RPMI7951 (cell line): ENCODE data around the gene HJURP. TPM values are rescaled to one million over a fixed set of nuclear protein-coding genes. Genes with fewer than 3 reads are reported as not detected.

Experiments used
- DNase-seq: peaks from one replicate; pipeline ENCODE4 v3.0.0-alpha.2; 2012; ENCODE audit warnings: low read depth
- total RNA-seq: library from RNA; depleted of rRNA; stranded (reverse); fragments of >200 nt; shearing (Covaris generic); gene quantifications from 2 replicates; pipeline ENCODE4 v1.2.3, GENCODE V29; 2014

HJURP gene
- total RNA-seq, 1 experiment from 2014 or later = 115 TPM

DNA sequence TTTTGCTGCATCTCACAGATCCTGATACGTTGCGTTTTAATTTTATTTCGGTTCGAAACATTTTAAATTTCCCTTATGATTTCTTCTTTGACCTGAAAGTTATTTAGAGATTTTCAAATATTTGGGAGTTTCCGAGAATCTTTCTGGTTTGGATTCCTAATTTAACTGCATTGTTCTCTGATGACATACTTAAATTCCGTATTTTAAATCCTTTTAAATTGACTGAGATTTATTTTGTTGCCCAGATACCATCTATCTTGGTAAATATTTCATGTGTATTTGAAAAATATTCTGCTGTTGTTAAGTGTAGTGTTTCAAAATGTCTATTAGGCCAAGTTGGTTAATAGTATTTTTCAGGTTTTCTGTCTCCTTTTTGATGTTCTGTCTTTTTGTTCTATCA lies 38.5 kb downstream of the HJURP start:
- DNase-seq = no peak

DNA sequence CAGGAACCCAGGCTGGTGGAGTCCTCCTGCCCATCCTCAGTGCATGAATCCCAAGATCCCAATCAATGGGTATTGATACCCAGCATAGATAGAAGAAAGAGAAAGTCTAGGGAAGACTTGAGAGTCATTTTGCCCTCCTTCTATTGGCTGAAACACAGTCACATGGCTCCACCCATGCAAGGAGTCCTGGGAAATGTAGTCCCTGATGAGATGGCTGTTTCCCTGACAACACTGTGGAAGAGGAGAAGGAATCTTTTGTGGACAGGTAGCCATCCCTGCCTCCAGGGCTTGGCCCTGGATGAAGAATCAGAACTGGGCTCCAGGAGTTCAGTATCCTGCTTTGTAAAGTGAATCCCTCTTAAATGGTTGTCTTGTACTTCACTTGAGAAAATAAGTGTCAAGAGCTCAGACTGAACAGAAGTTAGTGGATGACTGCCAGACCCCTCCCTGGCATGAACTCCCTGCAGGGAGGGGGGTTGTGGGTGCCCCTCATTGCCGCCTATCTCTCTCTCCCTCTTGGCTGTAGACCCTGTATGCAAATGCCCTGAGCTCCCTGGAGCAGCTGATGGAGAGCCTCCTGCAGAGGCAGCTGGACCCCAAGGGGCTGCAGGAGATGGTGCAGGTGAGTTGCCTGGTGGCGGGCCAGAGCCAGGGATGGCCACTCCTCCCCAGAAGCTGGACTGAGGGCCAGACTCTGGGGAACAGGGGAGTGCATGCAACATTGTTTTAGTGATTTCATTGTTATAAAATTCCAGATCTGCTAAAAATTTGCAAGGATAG lies 40.1 kb downstream of the HJURP start:
- DNase-seq = no peak

DNA sequence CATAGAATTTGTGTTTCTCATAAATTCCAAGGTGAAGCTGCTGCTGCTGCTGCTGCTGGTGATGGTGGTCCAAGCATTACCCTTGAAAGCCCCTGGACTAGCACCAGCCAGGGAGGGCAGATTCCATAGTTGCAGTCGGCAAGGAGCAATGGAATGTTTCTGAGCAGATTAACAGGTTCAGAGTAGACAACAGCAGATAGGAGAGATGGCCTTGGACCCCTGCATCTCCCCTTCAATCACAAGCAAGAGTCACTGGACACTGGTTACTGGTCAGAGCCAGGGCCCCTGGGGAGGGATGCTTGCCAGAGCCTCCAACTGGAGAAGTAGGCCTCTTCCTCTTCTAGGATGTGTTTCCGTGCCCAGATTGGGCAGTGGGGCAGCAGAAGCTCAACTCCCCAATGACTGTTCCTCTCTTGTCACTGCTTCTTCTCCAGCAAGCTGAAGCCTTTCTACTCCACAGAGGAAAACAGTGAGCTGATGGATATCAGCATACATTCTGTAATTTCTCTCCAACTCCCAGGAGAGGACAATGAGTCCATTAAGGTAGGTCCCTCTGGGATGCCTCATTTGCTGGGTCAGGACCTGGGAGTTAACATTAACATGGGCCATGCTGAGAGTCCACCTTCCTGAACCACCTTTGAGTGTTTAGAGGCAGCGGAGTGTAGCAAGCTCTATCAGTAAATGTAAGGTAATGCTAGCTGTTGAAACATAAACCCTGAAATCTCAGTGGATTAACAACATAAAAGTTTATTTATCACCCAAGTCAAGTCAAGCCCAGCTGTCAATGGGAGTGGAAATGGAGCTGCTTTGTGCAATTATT lies 40.9 kb downstream of the HJURP start:
- DNase-seq = no peak

DNA sequence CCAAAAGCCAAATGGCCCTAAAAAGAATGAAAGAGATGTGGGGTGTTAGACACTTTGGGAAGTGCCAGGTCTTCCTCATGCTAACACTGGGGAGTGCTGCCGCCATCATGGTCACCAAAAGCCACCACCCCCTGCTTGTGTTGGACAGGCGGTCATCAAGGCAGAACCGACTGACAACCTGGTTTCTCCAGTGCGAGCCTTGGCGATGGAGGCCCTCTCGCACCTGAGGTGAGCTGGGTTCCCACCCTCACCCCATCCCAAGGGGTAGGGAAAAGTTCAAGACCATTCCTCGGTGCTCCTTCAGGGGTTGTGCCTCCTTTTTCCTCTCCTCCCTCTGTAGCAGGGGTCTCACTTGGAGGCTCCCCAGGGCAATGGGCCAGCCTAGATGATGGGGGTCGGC lies 42.6 kb downstream of the HJURP start:
- DNase-seq = no peak

DNA sequence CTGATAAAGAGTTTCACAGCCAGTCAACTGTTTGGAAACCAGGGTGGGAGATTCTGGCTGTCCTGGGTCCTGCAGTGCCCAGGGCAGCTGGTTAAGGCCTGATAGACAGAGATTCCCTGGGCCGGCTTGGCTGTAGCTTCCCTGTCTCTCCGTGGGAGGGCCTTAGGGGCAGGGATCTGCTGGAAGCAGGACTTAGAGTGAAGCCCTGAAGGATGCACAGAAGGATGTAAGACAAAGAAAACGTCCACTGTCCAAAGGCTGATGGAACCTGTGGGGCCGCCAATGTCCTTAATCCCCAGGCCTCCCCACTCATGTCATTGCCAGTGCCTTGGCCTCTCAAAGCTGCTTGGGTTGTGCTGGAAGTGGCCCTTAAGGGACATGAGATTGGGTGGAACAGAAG lies 43.2 kb downstream of the HJURP start:
- no peak for DNase-seq

DNA sequence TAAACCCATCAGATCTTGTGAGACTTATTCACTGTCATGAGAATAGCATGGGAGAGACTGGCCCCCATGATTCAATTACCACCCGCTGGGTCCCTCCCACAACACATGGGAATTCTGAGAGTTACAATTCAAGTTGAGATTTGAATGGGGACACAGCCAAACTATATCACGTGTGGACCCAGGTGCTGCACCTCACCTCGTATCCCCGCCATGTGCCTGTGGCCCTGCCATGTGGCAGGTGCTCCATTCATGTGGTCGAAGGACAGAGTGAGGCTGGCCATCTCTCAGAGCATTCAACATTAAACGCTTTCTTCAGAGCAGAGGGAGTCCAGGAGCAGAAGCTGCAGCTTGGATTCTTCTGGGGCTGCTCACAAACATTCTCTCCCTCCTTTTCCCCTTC lies 44.0 kb downstream of the HJURP start:
- DNase-seq = no peak

DNA sequence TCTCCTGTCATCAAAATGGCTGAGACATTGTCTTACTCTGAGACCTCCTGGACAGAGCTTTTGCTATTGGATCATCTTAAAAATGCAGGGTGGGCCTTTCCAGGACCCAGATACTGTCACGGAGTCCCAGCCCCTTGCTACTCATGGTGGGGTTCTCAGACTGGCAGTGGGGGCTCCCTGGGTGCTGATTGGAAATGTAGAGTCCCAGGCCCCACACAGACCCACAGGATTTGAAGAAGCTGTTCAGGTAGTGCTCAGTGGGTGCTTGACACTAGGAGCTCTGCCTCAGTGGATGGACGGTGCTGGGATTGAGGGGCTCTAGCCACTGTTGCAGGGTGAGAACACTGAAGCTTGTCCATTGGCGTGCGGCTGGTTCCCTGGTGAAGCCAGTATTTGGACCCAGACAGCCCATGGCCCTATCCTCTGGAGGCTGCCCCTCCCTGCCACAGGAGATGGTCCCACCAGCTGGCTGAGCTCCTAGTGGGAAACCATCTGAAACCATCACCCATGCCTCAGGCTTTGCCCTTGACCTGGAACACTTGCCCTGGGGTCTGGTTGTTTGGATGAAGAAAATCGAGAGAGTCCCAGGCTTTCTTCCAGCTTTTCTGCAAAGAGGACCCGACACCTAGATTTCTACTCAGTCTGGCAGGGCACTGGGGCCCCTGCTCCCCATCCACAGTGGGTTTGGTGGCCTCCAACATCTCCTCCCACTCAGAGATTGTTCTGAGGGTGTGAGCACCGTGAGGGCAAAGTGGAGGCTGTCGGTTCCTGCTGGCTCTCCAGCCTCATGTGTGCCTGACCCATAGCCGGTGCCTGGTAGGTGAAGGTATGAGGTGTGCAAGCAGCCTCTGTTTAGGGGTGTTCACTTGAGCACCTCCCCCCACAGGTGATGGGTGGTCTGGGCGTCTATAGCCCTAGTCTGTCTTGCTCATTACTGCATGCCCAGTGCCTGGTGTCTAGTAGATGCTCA lies 46.1 kb downstream of the HJURP start:
- DNase-seq = no peak

DNA sequence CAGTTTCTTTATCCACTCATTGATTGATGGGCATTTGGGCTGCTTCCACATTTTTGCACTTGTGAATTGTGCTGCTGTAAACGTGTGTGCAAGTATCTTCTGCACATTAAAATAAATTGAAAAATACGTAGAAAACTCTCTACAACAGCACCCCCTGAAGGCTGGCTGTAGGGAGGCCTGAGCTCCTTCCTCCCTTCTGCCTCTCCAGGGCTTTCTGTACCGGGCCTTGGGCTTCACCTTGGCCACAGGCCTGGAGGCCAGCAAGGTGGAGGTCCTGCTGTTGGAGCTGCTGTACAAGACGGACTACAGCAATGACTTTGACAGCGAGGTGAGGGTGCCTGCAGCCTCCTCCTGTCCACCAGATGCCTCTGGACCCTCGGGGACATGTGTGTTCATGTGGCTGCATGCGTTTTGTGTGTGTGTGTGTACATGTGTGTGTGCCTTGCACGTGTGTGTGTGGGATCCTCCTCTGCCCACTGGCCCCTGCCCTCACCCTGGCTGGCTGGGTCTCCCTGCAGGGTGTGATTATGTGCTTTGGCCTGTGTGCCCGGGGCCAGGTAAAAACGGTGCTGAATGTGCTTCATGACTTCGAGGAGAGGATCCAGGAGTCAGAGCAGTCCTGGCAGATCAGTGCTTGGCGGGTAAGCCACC lies 47.0 kb downstream of the HJURP start:
- no peak for DNase-seq

DNA sequence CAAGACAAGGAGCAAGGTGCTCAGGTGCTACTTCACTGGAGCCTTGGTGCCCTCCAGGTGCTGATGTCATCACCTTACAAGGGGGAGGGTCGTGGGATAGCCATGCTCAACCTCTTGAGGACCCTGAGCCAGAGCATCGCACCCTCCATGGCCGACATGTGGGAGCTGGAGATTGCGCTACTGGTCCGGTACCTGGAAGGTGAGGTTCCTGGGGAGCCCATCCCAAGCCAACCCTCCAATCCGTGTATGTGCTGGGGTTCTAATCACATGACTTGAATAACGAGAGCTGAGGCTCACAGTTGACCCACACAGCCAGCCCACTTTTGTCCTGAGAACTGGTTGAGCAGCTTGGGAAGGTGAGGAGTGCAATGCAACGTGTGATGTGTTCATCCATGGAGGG lies 50.3 kb downstream of the HJURP start:
- no peak for DNase-seq

DNA sequence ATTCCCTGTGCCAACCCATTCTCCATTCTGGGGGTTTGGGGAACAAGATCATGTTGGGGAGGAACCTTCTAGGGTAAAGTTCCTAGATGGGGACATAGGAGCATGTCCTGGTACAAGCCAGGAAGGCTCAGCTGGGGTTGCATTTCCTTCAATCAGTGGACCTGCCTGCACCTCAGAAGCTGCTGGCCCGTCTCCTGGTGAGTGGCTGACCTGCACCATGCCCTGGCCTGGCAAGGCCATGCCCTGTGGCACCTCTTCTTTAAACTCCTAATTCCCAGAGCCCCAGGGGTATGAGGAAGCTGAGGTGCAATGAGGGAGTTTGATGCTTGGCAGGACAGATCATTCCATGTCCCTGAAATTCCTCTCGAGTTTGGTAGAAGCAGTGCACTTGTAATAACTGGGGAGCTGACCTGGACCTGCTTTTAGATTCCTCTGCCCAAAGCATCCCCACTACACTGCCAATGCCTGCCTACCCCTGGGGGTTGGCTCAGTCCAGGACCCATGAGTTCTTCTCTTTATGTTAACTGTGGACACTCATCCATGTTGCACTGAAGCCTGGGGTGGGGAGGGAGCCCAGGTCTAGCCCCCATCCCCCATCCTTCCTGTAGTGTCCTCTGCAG lies 50.9 kb downstream of the HJURP start:
- DNase-seq = no peak

DNA sequence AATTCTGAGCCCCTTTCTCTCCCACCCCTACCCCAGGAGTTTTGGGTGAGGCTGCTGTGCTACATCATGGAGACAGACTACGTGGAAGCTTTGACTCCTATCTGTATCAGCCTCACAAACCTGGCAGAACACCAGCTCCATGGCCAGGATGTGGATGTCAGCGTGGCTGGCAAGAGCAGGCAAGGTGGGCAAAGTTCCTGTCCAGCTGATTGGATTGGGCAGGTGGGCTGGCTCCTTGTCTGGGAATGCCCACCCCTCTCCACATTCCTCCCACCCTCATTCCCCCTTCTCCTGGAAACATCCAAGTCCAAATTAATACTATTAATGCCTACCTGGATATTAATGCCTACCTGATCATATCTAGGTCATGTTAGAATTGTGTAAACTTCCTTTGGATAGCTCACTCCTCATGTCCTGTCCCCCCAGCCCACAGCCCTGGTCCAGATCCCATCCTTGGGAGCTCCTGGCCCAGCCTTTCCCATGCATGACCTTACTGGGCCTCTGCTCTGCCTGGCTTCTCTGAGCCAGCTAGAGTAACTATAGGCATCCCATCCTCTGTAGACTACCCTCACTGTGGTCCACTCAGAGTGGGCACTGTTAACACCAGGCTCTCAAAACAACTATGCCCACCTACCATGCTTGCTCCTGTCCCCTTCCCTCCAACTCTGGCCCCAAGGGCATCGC lies 52.1 kb downstream of the HJURP start:
- DNase-seq = no peak

DNA sequence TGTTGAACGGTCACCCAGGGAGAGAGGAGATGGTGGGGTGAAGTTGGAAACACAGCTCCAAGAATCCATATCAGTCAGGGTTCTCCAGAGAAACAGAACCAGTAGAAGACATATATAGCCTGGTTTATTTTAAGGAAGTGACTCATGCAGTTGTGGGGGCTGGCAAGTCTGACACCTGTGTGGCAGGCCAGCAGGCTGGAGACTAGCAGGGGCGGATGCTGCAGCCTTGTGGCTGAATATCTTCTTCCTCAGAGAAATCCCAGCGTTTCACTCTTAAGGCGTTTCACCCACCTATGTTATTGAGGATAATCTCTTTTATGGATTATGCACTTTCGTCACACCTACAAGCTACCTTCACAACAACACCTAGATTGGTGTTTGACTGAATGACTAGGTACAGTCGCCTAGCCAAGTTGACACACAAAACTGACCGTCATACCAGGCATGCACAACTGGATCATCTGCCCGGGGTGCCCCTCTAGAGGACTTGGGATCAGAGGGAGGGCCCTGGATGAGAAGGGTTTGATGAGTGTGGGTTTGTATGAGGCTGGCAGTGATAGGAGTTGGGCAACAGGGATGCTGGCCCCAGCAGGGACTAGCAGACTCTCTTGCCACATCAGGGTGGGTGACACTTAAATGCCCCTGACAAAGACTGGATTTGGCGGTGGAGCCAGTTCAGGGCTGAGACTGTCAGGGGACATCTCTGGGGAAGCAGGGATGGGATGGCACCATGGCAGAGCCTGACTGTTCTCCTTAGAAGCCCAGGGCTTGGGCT lies 52.8 kb downstream of the HJURP start:
- DNase-seq = peak; percentile 79

DNA sequence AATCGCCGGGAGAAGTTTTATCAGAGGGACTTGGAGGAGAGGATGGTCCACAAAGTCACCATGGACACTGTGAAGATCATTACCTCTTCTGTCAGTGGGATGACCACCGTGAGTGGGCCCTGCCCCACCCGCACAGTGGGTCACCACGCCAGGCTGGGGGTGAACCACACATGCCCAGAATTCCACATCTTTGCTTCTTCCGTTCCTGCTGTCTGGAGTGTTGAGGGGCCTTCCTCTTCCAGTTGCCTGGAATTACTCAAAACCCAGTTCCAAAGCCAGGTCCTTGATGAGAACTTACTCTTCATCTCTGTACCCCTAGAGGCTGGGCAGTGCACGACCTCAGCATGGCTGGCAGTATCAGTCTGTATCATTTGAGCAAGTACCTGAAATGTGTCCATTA lies 54.1 kb downstream of the HJURP start:
- no peak for DNase-seq

DNA sequence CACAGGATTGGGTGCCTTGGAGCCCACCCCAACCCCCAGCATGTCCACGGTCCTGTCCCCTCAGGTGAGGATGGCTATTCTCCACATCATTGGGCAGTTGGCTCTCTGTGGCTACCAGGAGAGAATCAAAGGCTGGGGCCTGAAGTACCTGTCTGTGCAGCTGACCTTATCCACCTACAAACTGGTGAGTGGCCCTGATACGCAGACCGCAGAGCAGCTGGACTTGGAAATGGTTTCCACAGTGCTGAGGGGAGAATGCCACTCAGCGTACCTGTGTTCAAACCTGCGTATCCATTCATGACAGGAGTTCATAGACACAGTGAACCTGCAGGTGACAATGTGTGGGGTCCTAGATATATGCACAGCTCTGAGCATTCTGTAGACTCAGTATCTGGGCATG lies 54.6 kb downstream of the HJURP start:
- no peak for DNase-seq

DNA sequence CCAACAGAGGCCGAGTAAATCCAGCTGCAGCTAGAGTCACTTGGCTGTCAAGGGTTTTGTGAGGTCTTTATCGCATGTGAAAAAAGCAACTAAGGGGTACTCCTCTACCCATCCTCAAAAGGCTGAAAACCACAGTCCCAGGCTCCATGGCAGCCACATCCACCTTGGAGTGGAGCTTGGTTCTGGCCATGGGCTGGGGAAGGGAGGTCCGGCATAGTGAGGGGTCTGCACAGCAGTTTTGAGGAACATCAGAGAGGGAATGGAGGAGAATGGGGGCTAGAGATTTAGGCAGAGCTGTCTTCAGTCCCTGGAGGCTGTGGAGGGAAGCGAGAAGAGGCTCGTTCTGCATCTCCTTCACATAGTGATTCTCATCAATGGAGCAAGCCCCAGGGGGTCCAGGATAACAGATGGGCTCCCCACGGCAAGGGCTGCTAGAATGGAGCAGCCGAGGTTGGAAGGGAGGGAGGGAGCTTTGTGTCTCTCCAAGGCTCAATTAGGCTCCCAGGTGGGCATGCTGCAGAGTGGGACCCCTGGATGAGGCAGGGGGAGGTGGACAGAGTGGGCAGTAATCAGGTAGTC lies 55.2 kb downstream of the HJURP start:
- no peak for DNase-seq

DNA sequence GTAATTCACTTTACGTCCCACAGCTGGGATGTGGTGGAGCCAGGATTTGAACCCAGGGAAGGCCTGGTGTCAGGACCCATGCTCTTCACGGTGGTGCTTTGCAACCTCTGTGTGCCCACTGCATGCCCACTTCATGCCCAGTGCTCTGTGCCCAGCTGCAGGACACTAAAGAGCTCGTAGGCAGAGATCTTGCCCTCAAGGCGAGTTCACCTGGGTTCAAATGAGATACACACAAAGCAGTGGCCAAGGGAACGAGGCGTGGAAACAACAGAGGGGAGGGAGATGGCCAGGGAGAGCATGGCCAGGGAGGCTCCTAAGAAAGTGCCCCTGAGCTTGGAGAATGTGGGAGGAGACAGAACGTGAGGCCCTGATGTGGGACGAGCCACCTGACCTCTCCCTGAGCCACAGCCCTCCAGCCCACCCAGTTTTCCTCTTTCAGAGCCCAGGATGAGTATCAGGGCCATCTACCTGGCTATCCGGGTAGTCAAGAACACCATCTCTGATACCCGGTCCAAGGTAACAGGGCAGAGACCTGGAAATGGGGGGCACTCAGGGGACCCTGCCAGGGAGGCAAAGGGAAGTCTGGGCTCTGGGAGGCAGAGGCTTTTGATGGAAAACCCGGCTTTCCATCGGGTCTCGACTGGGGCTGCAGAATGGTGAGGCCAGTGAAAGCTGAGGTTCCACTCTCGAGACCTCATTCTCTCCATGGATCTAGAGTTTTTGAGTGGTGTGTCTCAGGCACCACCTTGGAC lies 55.8 kb downstream of the HJURP start:
- DNase-seq = no peak

DNA sequence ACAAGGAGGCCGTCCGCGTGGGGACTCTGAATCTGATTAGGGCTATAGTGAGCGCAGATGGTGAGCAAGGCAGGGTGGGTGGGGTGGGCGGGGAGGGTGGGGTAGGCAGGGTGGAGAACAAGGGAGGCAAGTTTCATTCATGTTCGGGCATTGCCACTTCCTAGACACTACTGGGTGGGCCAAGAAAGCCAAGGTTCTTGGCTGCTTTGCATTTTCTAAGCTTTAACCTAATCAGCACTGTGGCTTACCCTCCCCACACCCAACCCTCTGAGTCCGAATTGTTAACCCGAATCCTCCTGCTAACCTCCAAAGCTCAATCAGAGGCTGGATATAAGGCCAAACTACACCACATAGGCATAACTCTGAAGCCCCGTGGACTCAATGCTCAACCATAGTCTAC lies 58.1 kb downstream of the HJURP start:
- no peak for DNase-seq

DNA sequence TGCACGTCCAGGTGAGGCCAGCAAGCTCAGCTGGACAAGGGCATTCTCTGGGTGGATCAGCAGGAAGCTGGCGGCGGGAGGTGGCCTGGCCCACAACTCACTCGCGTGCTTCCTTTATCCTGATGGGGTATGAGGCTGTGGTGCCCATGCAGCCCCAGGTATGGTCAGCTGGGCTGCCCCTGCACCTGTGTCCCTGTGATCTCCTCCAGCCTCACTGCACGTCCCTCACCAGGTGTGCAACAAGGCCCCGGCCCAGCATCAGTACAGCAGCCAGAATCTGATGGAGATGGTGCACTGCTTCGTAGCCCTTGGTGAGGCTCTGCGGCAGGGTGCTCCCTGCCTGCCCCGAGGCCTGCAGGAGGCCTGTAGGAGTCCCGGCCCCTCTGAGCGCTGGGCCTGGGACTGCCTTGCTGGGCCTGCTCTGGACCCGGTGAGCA lies 58.6 kb downstream of the HJURP start:
- DNase-seq = no peak
